Measurements from ENCODE around the gene CCDC30. TPM values are rescaled to one million over a fixed set of nuclear protein-coding genes. Genes with fewer than 3 reads are reported as not detected.
A peak's percentile ranks its signal among the peaks of the same experiment; 100 is the strongest.

Gene CCDC30
- total RNA-seq, 6 experiments from 2014 or later = 0.18 to 1.2 (median 0.31) TPM

GRCh38 chr1:42674214-42674613, 211.1 kb downstream of the CCDC30 start:
- H3K4me3 Mint-ChIP-seq = no peak overlapping the region
- H3K27ac Mint-ChIP-seq = no peak overlapping the region
- peaks cover 15% of the 10 kb centered on the region for H3K4me1 Mint-ChIP-seq (ENCODE audit: low read depth)
- H3K9me3 Mint-ChIP-seq = no peaks in the 10 kb centered on the region
- DNase-seq = no peak
- H3K27me3 Mint-ChIP-seq (ENCODE audit: insufficient read depth) = no peaks in the 10 kb centered on the region; the same call in 1 of the 2 replicates
- TF ChIP-seq CTCF (IDR thresholded peaks at IDR 0.05) = no peak
- peaks cover 10% of the 10 kb centered on the region for H3K36me3 Mint-ChIP-seq (ENCODE audit: low read depth)

- H3K9me3 Mint-ChIP-seq = no peaks in the 10 kb centered on the region
- peaks cover 19% of the 10 kb centered on the region for H3K4me1 Mint-ChIP-seq (ENCODE audit: low read depth)
- H3K4me3 Mint-ChIP-seq = no peak overlapping the region
- no peak for DNase-seq
- no peak for TF ChIP-seq CTCF (IDR thresholded peaks at IDR 0.05)
- peaks cover 10% of the 10 kb centered on the region for H3K36me3 Mint-ChIP-seq (ENCODE audit: low read depth)
- H3K27me3 Mint-ChIP-seq (ENCODE audit: insufficient read depth) = no peaks in the 10 kb centered on the region; the same call in 1 of the 2 replicates
- no peak overlapping the region for H3K27ac Mint-ChIP-seq
Measured at GRCh38 chr1:42674682-42675081, 211.6 kb downstream of the CCDC30 start.

GRCh38 chr1:42675467-42675866, 212.4 kb downstream of the CCDC30 start:
- peaks cover 27% of the 10 kb centered on the region for H3K4me1 Mint-ChIP-seq (ENCODE audit: low read depth)
- H3K27ac Mint-ChIP-seq = no peak overlapping the region
- no peak overlapping the region for H3K4me3 Mint-ChIP-seq
- no peaks in the 10 kb centered on the region for H3K9me3 Mint-ChIP-seq
- H3K36me3 Mint-ChIP-seq (ENCODE audit: low read depth) = peaks cover 5% of the 10 kb centered on the region
- TF ChIP-seq CTCF (IDR thresholded peaks at IDR 0.05) = no peak
- no peaks in the 10 kb centered on the region; the same call in 1 of the 2 replicates for H3K27me3 Mint-ChIP-seq (ENCODE audit: insufficient read depth)
- DNase-seq = no peak

GRCh38 chr1:42676534-42677087, 213.5 kb downstream of the CCDC30 start:
- peaks cover 5% of the 10 kb centered on the region for H3K36me3 Mint-ChIP-seq (ENCODE audit: low read depth)
- H3K27me3 Mint-ChIP-seq (ENCODE audit: insufficient read depth) = no peaks in the 10 kb centered on the region; the same call in 1 of the 2 replicates
- peaks cover 37% of the 10 kb centered on the region for H3K4me1 Mint-ChIP-seq (ENCODE audit: low read depth)
- TF ChIP-seq CTCF (IDR thresholded peaks at IDR 0.05) = no peak
- H3K4me3 Mint-ChIP-seq = no peak overlapping the region
- H3K27ac Mint-ChIP-seq = no peak overlapping the region
- H3K9me3 Mint-ChIP-seq = no peaks in the 10 kb centered on the region
- DNase-seq = no peak

GRCh38 chr1:42679364-42679983, 216.4 kb downstream of the CCDC30 start:
- peak; percentile 72 for DNase-seq
- H3K27me3 Mint-ChIP-seq (ENCODE audit: insufficient read depth) = peaks cover 6% of the 10 kb centered on the region

More at GRCh38 chr1:42679364-42679983, 216.4 kb downstream of the CCDC30 start:
- peaks cover 48% of the 10 kb centered on the region for H3K4me1 Mint-ChIP-seq (ENCODE audit: low read depth)
- peak overlapping the region; percentile 59 for H3K27ac Mint-ChIP-seq
- H3K36me3 Mint-ChIP-seq (ENCODE audit: low read depth) = peaks cover 18% of the 10 kb centered on the region
- H3K9me3 Mint-ChIP-seq = no peaks in the 10 kb centered on the region
- H3K4me3 Mint-ChIP-seq = no peak overlapping the region
- TF ChIP-seq CTCF (IDR thresholded peaks at IDR 0.05) = no peak
